Measurements from ENCODE around the gene RBM45. TPM values are rescaled to one million over a fixed set of nuclear protein-coding genes. Genes with fewer than 3 reads are reported as not detected.

Gene RBM45, protein sequence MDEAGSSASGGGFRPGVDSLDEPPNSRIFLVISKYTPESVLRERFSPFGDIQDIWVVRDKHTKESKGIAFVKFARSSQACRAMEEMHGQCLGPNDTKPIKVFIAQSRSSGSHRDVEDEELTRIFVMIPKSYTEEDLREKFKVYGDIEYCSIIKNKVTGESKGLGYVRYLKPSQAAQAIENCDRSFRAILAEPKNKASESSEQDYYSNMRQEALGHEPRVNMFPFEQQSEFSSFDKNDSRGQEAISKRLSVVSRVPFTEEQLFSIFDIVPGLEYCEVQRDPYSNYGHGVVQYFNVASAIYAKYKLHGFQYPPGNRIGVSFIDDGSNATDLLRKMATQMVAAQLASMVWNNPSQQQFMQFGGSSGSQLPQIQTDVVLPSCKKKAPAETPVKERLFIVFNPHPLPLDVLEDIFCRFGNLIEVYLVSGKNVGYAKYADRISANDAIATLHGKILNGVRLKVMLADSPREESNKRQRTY
- total RNA-seq, result 10 to 100 TPM; 10.5 to 12.7 TPM

DNA sequence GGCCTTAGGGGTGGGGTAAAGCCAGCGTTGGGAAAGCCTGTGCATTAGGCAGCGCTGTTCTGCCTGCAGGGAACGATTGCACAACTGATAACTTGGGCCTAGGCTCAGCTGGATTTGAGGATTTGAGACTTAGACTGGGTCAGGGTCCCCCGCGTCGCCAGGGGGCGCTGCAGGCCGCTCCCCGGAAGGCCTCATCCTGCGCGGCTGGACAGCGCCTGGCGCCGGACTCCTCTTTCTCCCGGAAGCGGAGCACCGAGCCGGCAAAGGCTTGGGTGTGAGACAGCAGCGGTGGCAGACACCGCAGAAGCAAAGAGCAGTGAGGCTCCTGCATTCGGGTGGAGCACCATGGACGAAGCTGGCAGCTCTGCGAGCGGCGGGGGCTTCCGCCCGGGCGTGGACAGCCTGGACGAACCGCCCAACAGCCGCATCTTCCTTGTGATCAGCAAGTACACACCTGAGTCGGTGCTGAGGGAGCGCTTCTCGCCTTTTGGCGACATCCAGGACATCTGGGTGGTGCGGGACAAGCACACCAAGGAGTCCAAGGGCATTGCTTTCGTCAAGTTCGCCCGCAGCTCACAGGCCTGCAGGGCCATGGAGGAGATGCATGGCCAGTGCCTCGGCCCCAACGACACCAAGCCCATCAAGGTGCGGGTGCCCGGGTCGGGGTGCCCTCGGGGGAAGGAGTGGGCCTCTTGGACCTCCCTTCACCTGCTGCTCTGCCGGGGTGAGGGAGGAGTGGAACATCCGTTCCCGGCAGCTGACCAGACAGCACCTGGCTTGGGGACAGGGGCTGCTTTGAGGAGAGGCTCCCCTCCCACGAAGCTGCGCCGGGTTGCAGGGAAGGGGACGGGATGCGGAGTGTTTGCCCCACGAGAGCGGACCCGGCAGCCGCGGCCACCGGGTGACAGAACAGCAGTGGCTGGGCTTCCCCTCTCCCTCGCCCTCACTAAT, at the start of gene RBM45:
TSS of gene RBM45 (plus strand) at position 236 of the 951 bp plus-strand sequence. CDS start at position 346, 110 bp downstream.
- Histone ChIP-seq H3K4me1 (peaks cover 13% of the 10 kb centered on the region), H3K4me3 (peak within 1 kb of the TSS; percentile 53 to 96), H3K9me3 (no peaks in the 10 kb centered on the region), H3K27me3 (no peaks in the 10 kb centered on the region), H3K27ac (peak within 1 kb of the TSS; percentile 57 to 84 (median 68)), H3K36me3 (replicated peaks in 1 of 2; ENCODE audit: insufficient read depth in 1 of 2, low read depth in 2 of 2) (peaks cover 0 to 3% of the 10 kb centered on the region in 2 donors)
- WGBS, 2 donors, result 0% methylated on average over 6 to 56 of the region's 60 CpGs
- intact Hi-C loops (cut with DNase I), result no loop called here
- TF ChIP-seq POLR2A (IDR thresholded peaks at IDR 0.05), result peak; percentile 61 to 88 (median 86)
- TF ChIP-seq, protein P1, sequence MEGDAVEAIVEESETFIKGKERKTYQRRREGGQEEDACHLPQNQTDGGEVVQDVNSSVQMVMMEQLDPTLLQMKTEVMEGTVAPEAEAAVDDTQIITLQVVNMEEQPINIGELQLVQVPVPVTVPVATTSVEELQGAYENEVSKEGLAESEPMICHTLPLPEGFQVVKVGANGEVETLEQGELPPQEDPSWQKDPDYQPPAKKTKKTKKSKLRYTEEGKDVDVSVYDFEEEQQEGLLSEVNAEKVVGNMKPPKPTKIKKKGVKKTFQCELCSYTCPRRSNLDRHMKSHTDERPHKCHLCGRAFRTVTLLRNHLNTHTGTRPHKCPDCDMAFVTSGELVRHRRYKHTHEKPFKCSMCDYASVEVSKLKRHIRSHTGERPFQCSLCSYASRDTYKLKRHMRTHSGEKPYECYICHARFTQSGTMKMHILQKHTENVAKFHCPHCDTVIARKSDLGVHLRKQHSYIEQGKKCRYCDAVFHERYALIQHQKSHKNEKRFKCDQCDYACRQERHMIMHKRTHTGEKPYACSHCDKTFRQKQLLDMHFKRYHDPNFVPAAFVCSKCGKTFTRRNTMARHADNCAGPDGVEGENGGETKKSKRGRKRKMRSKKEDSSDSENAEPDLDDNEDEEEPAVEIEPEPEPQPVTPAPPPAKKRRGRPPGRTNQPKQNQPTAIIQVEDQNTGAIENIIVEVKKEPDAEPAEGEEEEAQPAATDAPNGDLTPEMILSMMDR (IDR thresholded peaks at IDR 0.05), result peak; percentile 96 to 99 (median 98)
- peak; percentile 92 to 94 (median 93) for DNase-seq
- ATAC-seq, result peak; percentile 96

DNA sequence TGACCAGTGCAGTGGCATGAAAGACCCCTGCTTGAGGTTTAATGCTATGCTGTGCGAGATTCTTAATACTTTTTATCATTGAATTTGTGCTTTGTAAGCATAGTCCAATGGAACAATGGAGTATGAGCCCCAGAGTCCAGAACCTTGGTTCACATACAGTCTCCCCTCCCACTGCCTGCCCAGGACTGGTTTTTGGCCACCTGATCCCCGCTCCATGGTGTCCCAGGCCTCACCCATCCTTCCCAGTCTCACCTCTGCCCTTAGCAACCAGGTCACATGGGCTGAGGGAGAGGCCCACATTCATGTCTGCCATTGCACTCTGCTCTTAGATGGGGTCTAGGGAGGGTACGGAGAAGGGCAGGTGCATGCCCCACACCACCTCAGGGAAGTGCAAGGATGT, 45.9 kb upstream of the RBM45 start:
- WGBS, 2 donors, result 84 to 100% methylated on average over 2 to 3 of the region's 3 CpGs
- intact Hi-C loops (cut with DNase I), result no loop called here

DNA sequence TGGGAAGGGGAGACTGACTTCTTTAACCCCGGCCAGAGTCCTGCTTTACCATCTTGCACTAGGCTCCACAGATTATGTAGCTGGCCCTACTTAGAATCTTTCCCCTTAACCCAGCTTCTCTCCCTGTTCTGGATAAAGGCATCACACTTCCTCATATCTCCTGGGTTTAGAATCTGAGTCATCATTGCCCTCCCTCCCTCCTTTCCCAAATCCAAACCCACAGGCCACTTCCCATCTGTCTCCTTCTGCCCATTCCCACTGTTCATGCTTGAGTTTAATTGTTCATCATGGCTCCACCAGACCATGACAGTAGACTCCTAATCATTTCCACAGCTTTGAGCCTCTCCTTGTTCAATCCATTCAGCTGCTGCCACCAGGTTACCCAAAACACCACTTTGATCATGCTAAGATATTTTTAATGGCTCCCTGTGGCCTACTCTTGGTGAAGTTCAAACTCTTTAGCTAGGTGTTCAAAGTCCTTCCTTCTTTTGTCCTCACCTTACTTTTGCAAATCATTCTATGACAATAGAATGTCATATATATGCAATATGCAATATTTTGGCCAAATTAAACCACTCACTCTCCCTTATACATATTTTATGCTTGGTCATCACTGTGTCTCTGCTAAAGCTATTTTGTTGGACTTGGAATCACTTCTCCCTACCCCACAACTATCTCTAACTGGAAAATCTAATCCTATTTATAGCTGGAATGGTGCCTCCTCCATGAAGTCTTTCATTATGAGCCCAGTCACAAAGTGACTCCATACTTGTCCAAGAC, 45.2 kb upstream of the RBM45 start:
- 92 to 100% methylated on average over 1 of the region's 1 CpG for WGBS, 2 donors
- DNase-seq (no peak), ATAC-seq (no peak)
- Histone ChIP-seq H3K27ac (no peak overlapping the region), H3K27me3 (no peaks in the 10 kb centered on the region), H3K36me3 (replicated peaks in 1 of 2; ENCODE audit: insufficient read depth in 1 of 2, low read depth in 2 of 2) (no peaks in the 10 kb centered on the region), H3K4me1 (peaks cover 37% of the 10 kb centered on the region), H3K4me3 (no peak overlapping the region), H3K9me3 (no peaks in the 10 kb centered on the region)
- intact Hi-C loops (cut with DNase I), result no loop called here
- TF ChIP-seq, protein P1 (IDR thresholded peaks at IDR 0.05), result no peak
- TF ChIP-seq POLR2A (IDR thresholded peaks at IDR 0.05), result no peak

More for the DNA sequence above, 45.9 kb upstream of the RBM45 start:
- H3K4me1 ChIP-seq, result peaks cover 30% of the 10 kb centered on the region
- ATAC-seq (no peak), DNase-seq (no peak)
- no peaks in the 10 kb centered on the region for H3K27me3 ChIP-seq
- H3K4me3 ChIP-seq, result no peak overlapping the region
- no peak overlapping the region for H3K27ac ChIP-seq
- H3K36me3 ChIP-seq (replicated peaks in 1 of 2; ENCODE audit: insufficient read depth in 1 of 2, low read depth in 2 of 2), result no peaks in the 10 kb centered on the region
- no peak for TF ChIP-seq POLR2A (IDR thresholded peaks at IDR 0.05)
- TF ChIP-seq, protein P1 (IDR thresholded peaks at IDR 0.05), result no peak
- H3K9me3 ChIP-seq, result no peaks in the 10 kb centered on the region

DNA sequence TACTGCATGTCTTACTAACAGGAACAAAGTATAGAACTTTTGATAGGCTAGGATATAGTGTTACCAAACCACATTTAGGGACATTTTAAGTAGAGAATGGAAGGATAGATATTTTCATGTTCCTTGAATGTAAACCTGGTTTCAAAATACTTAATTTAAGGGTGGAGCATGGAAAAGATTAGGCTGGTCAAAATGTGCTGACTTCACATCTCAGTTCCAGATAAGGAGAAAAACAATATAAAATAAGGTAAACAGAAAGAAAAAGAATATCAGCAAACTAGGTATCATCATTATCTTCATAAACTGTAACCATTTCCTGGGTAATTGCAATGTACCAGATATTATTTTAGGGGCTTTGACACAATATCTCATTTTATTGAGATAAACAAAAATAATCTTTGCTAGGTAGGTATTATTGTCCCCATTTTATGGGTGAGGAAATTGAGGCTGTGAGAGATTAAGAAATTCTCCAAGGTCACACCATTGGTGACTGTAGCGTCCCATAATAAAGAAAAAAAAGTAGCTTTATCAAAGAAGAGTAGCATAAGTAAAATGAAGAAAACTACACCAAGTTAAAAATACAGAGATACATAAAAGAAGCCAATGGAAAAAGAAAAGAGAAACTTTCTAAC, 43.3 kb upstream of the RBM45 start:
- Histone ChIP-seq H3K27me3 (no peaks in the 10 kb centered on the region), H3K4me3 (no peak overlapping the region), H3K36me3 (replicated peaks in 1 of 2; ENCODE audit: insufficient read depth in 1 of 2, low read depth in 2 of 2) (no peaks in the 10 kb centered on the region), H3K9me3 (no peaks in the 10 kb centered on the region), H3K27ac (no peak overlapping the region), H3K4me1 (peaks cover 50% of the 10 kb centered on the region)
- DNase-seq (no peak), ATAC-seq (no peak)
- 74 to 83% methylated on average over 1 of the region's 1 CpG for WGBS, 2 donors
- TF ChIP-seq, protein P1 (IDR thresholded peaks at IDR 0.05), result no peak
- TF ChIP-seq POLR2A (IDR thresholded peaks at IDR 0.05), result no peak
- intact Hi-C loops (cut with DNase I), result no loop called here
